Thyroid gland (tissue), 4 donors: Measurements from ENCODE around the gene RPL10A.

Experiments
- CTCF ChIP-seq, 6 experiments: fragments of 200-600 bp in 3 of 6; fragments of 450-650 bp in 3 of 6; sonication (generic) in 3 of 6; IDR thresholded peaks; one replicate each; pipeline ENCODE4 v1.5.1; 2016 to 2019; ENCODE audit warnings: antibody characterized with exemption in 6 of 6, mild to moderate bottlenecking in 2 of 6, inconsistent platforms in 1 of 6, moderate library complexity in 1 of 6
- POLR2A ChIP-seq, 2 donors: fragments of 450-650 bp; IDR thresholded peaks; one replicate each; pipeline ENCODE4 v1.6.1; 2017; ENCODE audit warnings: antibody characterized with exemption in 2 of 2, mild to moderate bottlenecking in 2 of 2, moderate library complexity in 1 of 2

- no peak for TF ChIP-seq CTCF (IDR thresholded peaks at IDR 0.05)
- TF ChIP-seq POLR2A (IDR thresholded peaks at IDR 0.05) = no peak
These were observed 25.2 kb downstream of the RPL10A start for GRCh38 chr6:35493307-35493983.
